WERI-Rb-1 (cell line): ENCODE measurements around the gene POLK.

Experiments used
- DNase-seq: peaks from one replicate; pipeline ENCODE4 v3.0.0-alpha.2; 2020
- H3K27ac ChIP-seq: fragments of 250-450 bp; sonication (Bioruptor Pico); 2 replicates; pipeline ENCODE4 v1.5.1; 2020; ENCODE audit warnings: mild to moderate bottlenecking, moderate library complexity
- H3K27me3 ChIP-seq: fragments of 250-450 bp; sonication (Bioruptor Pico); 2 replicates; pipeline ENCODE4 v1.5.1; 2021; ENCODE audit warnings: mild to moderate bottlenecking, low read depth, moderate library complexity; ENCODE audit not compliant: insufficient read depth, severe bottlenecking
- H3K36me3 ChIP-seq: fragments of 250-450 bp; sonication (Bioruptor Pico); 2 replicates; pipeline ENCODE4 v1.5.1; 2020; ENCODE audit warnings: mild to moderate bottlenecking, moderate library complexity
- H3K4me3 ChIP-seq: 2 replicates; pipeline ENCODE4 v1.5.1; 2011; ENCODE audit warnings: low read depth, mild to moderate bottlenecking, control low read depth, low read length
- H3K9me3 ChIP-seq: fragments of 250-450 bp; sonication (Bioruptor Pico); 2 replicates; pipeline ENCODE4 v1.5.1; 2021; ENCODE audit warnings: mild to moderate bottlenecking, moderate library complexity; ENCODE audit not compliant: severe bottlenecking
- TF ChIP-seq, protein P1 (sequence below): IDR thresholded peaks from 2 replicates; pipeline ENCODE4 v1.5.1; 2011; ENCODE audit warnings: low read depth, mild to moderate bottlenecking, control low read depth, inconsistent platforms, low read length

POLK gene

DNA sequence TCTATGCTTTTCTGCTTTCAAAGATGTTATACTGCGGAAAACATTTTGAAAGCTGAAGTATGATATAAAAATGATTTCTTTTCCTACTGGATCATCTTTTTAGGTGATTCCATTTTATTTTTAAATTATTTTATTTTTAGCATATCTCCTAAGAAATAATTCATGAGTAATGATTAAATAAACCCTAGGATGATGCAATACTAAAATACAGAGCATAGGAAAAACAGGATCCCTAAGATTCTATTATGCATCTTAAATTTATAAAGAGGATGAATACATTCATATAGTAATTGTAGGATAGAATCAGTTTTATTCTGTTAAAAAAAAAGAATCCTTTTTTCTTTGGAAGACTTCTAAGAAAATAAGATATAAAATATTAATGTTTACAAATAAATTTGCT, 10.9 kb downstream of the POLK start:
- H3K9me3 ChIP-seq = no peaks in the 10 kb centered on the region
- H3K27me3 ChIP-seq = no peaks in the 10 kb centered on the region
- TF ChIP-seq, protein P1, sequence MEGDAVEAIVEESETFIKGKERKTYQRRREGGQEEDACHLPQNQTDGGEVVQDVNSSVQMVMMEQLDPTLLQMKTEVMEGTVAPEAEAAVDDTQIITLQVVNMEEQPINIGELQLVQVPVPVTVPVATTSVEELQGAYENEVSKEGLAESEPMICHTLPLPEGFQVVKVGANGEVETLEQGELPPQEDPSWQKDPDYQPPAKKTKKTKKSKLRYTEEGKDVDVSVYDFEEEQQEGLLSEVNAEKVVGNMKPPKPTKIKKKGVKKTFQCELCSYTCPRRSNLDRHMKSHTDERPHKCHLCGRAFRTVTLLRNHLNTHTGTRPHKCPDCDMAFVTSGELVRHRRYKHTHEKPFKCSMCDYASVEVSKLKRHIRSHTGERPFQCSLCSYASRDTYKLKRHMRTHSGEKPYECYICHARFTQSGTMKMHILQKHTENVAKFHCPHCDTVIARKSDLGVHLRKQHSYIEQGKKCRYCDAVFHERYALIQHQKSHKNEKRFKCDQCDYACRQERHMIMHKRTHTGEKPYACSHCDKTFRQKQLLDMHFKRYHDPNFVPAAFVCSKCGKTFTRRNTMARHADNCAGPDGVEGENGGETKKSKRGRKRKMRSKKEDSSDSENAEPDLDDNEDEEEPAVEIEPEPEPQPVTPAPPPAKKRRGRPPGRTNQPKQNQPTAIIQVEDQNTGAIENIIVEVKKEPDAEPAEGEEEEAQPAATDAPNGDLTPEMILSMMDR = no peak
- H3K36me3 ChIP-seq = peaks cover 4% of the 10 kb centered on the region
- DNase-seq = no peak
- no peak overlapping the region for H3K27ac ChIP-seq
- H3K4me3 ChIP-seq = no peak overlapping the region

DNA sequence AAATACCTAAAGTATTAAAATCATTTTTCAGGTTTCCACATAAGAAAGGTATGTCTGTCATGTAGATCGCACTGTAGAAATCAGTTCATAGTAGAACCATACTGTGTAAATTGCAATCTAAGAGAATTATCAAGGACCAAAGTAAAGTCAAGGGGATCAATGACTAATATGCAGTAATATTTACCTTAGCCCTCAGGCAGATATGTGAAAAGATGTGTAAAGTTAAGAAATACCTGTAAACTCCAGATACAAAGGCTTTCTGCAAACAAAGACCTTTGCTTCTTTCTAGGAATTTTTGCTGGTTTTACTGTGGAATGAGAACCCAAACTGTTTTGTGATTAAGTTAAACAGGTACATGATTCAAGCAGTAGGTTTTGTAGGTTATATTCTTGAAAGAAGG, 11.6 kb downstream of the POLK start:
- DNase-seq = no peak
- no peaks in the 10 kb centered on the region for H3K9me3 ChIP-seq
- H3K27me3 ChIP-seq = no peaks in the 10 kb centered on the region
- no peak overlapping the region for H3K27ac ChIP-seq
- TF ChIP-seq, protein P1 = no peak
- H3K36me3 ChIP-seq = peaks cover 4% of the 10 kb centered on the region
- H3K4me3 ChIP-seq = no peak overlapping the region

DNA sequence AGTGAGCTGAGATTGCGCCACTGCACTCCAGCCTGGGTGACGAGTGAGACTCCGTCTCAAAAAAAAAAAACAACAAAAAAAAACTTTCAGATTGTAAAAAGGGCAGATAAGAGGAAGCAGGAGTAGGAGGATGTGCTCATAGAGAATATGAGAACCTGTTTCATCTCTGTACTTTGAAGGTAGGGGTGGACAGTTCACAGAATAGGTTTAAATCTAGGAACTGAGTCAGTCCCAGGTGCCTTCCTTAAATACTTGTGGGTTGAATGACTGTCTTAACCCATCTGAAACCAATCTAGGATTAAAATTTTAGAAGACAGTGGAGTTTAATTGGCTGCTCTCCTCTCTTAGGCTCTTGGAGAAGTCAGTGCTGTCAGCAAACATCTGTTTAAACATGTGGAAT, 12.4 kb downstream of the POLK start:
- TF ChIP-seq, protein P1 = no peak
- no peak for DNase-seq
- no peak overlapping the region for H3K4me3 ChIP-seq

DNA sequence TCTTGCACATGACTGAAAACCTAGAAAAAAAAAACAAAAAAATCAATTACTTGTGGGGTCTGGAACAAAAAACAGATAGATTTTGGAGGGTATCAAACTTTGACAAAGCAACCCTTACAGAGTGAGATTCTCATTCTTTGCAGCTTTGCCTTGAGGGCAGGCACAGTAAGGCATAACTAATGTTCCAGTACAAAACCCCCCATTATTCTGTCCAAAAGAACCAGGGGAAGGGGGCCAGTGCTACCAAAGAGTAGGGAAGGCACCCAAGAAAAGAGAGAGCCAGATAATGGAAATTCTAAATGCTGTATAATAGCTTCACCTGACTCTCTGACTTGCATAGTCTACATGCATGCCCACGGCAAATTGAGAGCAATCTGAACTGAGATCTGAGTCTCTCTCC, 12.9 kb downstream of the POLK start:
- TF ChIP-seq, protein P1 = no peak
- no peaks in the 10 kb centered on the region for H3K9me3 ChIP-seq
- H3K36me3 ChIP-seq = peaks cover 4% of the 10 kb centered on the region
- no peak overlapping the region for H3K4me3 ChIP-seq
- no peak overlapping the region for H3K27ac ChIP-seq
- DNase-seq = no peak
- no peaks in the 10 kb centered on the region for H3K27me3 ChIP-seq

More for the DNA sequence above, 12.4 kb downstream of the POLK start:
- peaks cover 4% of the 10 kb centered on the region for H3K36me3 ChIP-seq
- no peaks in the 10 kb centered on the region for H3K27me3 ChIP-seq
- H3K27ac ChIP-seq = no peak overlapping the region
- no peaks in the 10 kb centered on the region for H3K9me3 ChIP-seq

DNA sequence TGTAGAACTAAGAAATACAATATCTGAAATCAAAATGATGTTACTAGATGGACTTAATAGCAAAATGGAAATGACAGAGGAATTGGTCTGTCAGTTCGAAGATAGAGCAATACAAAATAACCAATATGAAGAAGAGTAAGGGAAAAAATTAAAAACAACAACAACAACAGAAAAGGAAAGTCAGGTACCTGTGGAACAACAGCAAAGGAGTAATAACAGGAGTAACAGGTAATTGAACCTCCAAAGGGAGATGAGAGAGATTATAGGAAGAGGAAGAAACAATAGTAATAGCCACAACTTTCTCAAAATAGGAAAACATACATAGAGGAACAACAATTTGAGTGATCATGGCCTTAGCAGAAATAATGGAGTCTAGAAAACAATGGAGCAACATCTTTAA, 13.7 kb downstream of the POLK start:
- DNase-seq = no peak
- no peaks in the 10 kb centered on the region for H3K9me3 ChIP-seq
- peaks cover 3% of the 10 kb centered on the region for H3K36me3 ChIP-seq
- no peak overlapping the region for H3K4me3 ChIP-seq
- TF ChIP-seq, protein P1 = no peak
- H3K27me3 ChIP-seq = no peaks in the 10 kb centered on the region
- no peak overlapping the region for H3K27ac ChIP-seq

DNA sequence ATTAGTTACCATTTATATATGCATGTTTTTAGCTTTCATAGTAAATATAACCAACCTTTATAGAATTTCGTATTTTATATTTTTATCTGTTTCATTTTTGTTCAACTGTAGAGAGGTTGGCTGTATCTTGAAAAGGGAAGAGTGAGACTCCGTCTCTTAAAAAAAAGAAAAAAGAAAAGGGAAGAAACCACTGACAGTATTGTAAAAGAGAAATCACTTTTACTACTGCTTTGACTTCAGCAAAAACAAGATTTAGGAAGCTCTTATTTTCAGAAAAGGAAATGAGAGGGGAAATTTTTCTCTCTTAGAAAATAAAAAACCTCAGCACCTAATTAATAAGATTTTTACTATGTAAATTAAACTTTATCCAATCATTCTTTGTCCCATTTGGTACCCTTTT, 14.4 kb downstream of the POLK start:
- Histone ChIP-seq H3K4me3 (no peak overlapping the region), H3K36me3 (no peaks in the 10 kb centered on the region; the same call in 1 of the 2 replicates), H3K27me3 (no peaks in the 10 kb centered on the region), H3K27ac (no peak overlapping the region), H3K9me3 (no peaks in the 10 kb centered on the region)
- TF ChIP-seq, protein P1 = no peak
- no peak for DNase-seq
